Adrenal gland (tissue), 12 donors: ENCODE data around the gene FRMD3. TPM values are rescaled to one million over a fixed set of nuclear protein-coding genes. Genes with fewer than 3 reads are reported as not detected.

Experiments
- DNase-seq, 7 donors: peaks; one replicate each; pipeline ENCODE4 v3.0.0-alpha.2; 2019 to 2020
- H3K27ac ChIP-seq, 5 donors: fragments of 200-600 bp; sonication (generic) in 4 of 5; 1 replicate in 3 of 5; 2 replicates in 2 of 5; pipeline versions ENCODE4 v1.5.1 to v1.8.0; 2016 to 2020; ENCODE audit warnings: mild to moderate bottlenecking in 1 of 5
- H3K27me3 ChIP-seq: fragments of 200-600 bp; 2 replicates; pipeline ENCODE4 v1.8.0; 2021
- H3K36me3 ChIP-seq, 2 donors: fragments of 200-600 bp; replicated peaks in 1 of 2; 1 replicate in 1 of 2; 2 replicates in 1 of 2; pipeline versions ENCODE4 v1.5.1 to v1.8.0; 2018 to 2022
- H3K4me1 ChIP-seq, 2 donors: fragments of 200-600 bp; replicated peaks in 1 of 2; 1 replicate in 1 of 2; 2 replicates in 1 of 2; pipeline versions ENCODE4 v1.5.1 to v1.8.0; 2018 to 2021
- H3K4me3 ChIP-seq, 4 donors: fragments of 200-600 bp; sonication (generic) in 3 of 4; one replicate each; pipeline ENCODE4 v1.5.1; 2016 to 2018
- H3K9me3 ChIP-seq, 3 donors: fragments of 200-600 bp; sonication (generic) in 1 of 3; replicated peaks in 1 of 3; 1 replicate in 2 of 3; 2 replicates in 1 of 3; pipeline versions ENCODE4 v1.5.1 to v1.8.0; 2016 to 2021
- CTCF ChIP-seq, 6 experiments: fragments of 450-650 bp in 4 of 6; fragments of 200-600 bp in 2 of 6; sonication (generic) in 1 of 6; IDR thresholded peaks; 1 replicate in 5 of 6; 2 replicates in 1 of 6; pipeline versions ENCODE4 v1.5.1 to v1.8.0; 2016 to 2021; ENCODE audit warnings: antibody characterized with exemption in 6 of 6, mild to moderate bottlenecking in 2 of 6, moderate library complexity in 1 of 6
- POLR2A ChIP-seq, 2 donors: fragments of 450-650 bp; IDR thresholded peaks; one replicate each; pipeline ENCODE4 v1.6.1; 2017; ENCODE audit warnings: antibody characterized with exemption in 2 of 2, mild to moderate bottlenecking in 2 of 2, moderate library complexity in 1 of 2
- WGBS, 4 donors: extraction: QIAGEN DNeasy Blood & Tissue Kit in 2 of 4; methylation state at CpG; one replicate each; pipeline versions ENCODE4 v1.1.5 to v1.1.7; 2013 to 2017; 5-methylcytosine and 5-hydroxymethylcytosine counted together
- intact Hi-C, 2 donors: fragments of 100-400 bp; cut with DNase I; formaldehyde crosslinking; loops; one replicate each; pipeline versions ENCODE4 v1.14.1 to v1.15.0; 2022 to 2023
- polyA plus RNA-seq, 3 donors: library from polyadenylated mRNA; stranded (reverse); fragments of 200-250 nt in 2 of 3; fragments of 350-450 nt in 1 of 3; fragmentation: Illumina TruSeq in 1 of 3; extraction: RNeasy Lipid Tissue Mini Kit (QIAGEN cat#74804) in 1 of 3; gene quantifications; one replicate each; pipeline ENCODE4 v1.2.3, GENCODE V29; 2013 to 2014
- total RNA-seq, 9 donors: library from RNA; depleted of rRNA in 4 of 9; stranded (reverse); fragments of >200 nt in 4 of 9; fragments of 120-200 nt in 1 of 9; fragmentation: NEBNext Ultra II Directional in 1 of 9; extraction: Animal tissue kit (Norgen Biotek cat#: 25700) in 1 of 9; gene quantifications; one replicate each; pipeline versions ENCODE4 v1.1.0 to v1.2.4, GENCODE V29; 2013 to 2023
- donor health status: healthy with polysubstance abuse.
- donor health status: Bipolar disorder and iron deficiency.
- donor health status: DM: yes; HTN: yes; CAD: no.
- donor health status: DM: no; HTN: no; CAD: no.
- donor health status: DM: no; HTN: no; CAD: no.
- donor health status: DM: yes; HTN: yes; CAD: no.

Gene FRMD3
- total and polyA plus RNA-seq, 12 donors = 1.8 to 32.9 (median 13.6) TPM

GRCh38 chr9:83383034-83383433 lies 155.2 kb downstream of the FRMD3 start:
- no peaks in the 10 kb centered on the region for H3K27me3 ChIP-seq
- TF ChIP-seq POLR2A (IDR thresholded peaks at IDR 0.05) = no peak
- TF ChIP-seq CTCF (IDR thresholded peaks at IDR 0.05) = no peak
- no peaks in the 10 kb centered on the region for H3K4me1 ChIP-seq
- H3K27ac ChIP-seq = no peak overlapping the region
- no peak overlapping the region for H3K4me3 ChIP-seq
- no peak for DNase-seq
- WGBS, 4 donors = 92 to 100% (median 97%) methylated on average over 1 to 2 of the region's 2 CpGs
- no peaks in the 10 kb centered on the region for H3K36me3 ChIP-seq
- peaks cover 0 to 6% (median 0%) of the 10 kb centered on the region in 3 donors for H3K9me3 ChIP-seq
- intact Hi-C loops = no loop called here

GRCh38 chr9:83382421-83382820 lies 155.8 kb downstream of the FRMD3 start:
- H3K36me3 ChIP-seq = no peaks in the 10 kb centered on the region
- intact Hi-C loops = no loop called here
- TF ChIP-seq POLR2A (IDR thresholded peaks at IDR 0.05) (no peak), CTCF (IDR thresholded peaks at IDR 0.05) (no peak)
- H3K27ac ChIP-seq = no peak overlapping the region
- no peaks in the 10 kb centered on the region for H3K4me1 ChIP-seq
- H3K9me3 ChIP-seq = peaks cover 0 to 6% (median 0%) of the 10 kb centered on the region in 3 donors
- no peaks in the 10 kb centered on the region for H3K27me3 ChIP-seq
- H3K4me3 ChIP-seq = no peak overlapping the region
- DNase-seq = no peak

GRCh38 chr9:83379045-83379444 lies 159.2 kb downstream of the FRMD3 start:
- DNase-seq = no peak
- Histone ChIP-seq H3K27ac (no peak overlapping the region), H3K4me3 (no peak overlapping the region), H3K36me3 (no peaks in the 10 kb centered on the region), H3K4me1 (no peaks in the 10 kb centered on the region), H3K9me3 (peaks cover 0 to 6% (median 0%) of the 10 kb centered on the region in 3 donors), H3K27me3 (no peaks in the 10 kb centered on the region)
- intact Hi-C loops = no loop called here
- TF ChIP-seq POLR2A (IDR thresholded peaks at IDR 0.05) (no peak), CTCF (IDR thresholded peaks at IDR 0.05) (no peak)

GRCh38 chr9:83372957-83373356 lies 165.2 kb downstream of the FRMD3 start:
- WGBS, 4 donors = 68 to 80% (median 73%) methylated on average over 5 of the region's 5 CpGs
- H3K4me1 ChIP-seq = no peaks in the 10 kb centered on the region
- no peak for DNase-seq

More at GRCh38 chr9:83372957-83373356, 165.2 kb downstream of the FRMD3 start:
- Histone ChIP-seq H3K9me3 (no peaks in the 10 kb centered on the region), H3K27me3 (no peaks in the 10 kb centered on the region), H3K4me3 (no peak overlapping the region), H3K36me3 (no peaks in the 10 kb centered on the region), H3K27ac (no peak overlapping the region)
- intact Hi-C loops = no loop called here
- TF ChIP-seq POLR2A (IDR thresholded peaks at IDR 0.05) (no peak), CTCF (IDR thresholded peaks at IDR 0.05) (no peak)
